ENCODE data around the gene NR0B2.

GRCh38 chr1:26897351-26897750, 16.4 kb downstream of the NR0B2 start:
- TF ChIP-seq FOXK2 (IDR thresholded peaks at IDR 0.05) (no peak), NBN (conservative IDR thresholded peaks at IDR 0.05) (no peak), NFE2L1 (CRISPR knock-in tag; IDR thresholded peaks at IDR 0.05; ENCODE audit: borderline replicate concordance) (no peak), ZNF644 (CRISPR knock-in tag; IDR thresholded peaks at IDR 0.05; ENCODE audit: low read depth) (no peak), ZNF367 (CRISPR knock-in tag; IDR thresholded peaks at IDR 0.05; ENCODE audit: borderline replicate concordance) (no peak), ZKSCAN8 (CRISPR knock-in tag; IDR thresholded peaks at IDR 0.05; ENCODE audit: borderline replicate concordance) (no peak), ZNF597 (CRISPR knock-in tag; IDR thresholded peaks at IDR 0.05) (no peak)

All from HepG2 (cell line).